H1 (cell line): ENCODE data around the gene H2AZ2. TPM values are rescaled to one million over a fixed set of nuclear protein-coding genes. Genes with fewer than 3 reads are reported as not detected.

ENCODE experiments used
- BRCA1 ChIP-seq: IDR thresholded peaks from 2 replicates; pipeline ENCODE4 v1.6.1; 2012; ENCODE audit warnings: low read depth, low read length, improper control_type of control experiment
- JUND ChIP-seq: IDR thresholded peaks from 2 replicates; pipeline ENCODE4 v1.6.1; 2011; ENCODE audit warnings: mild to moderate bottlenecking, improper control_type of control experiment, low read length
- KDM1A ChIP-seq: fragments of 200-600, 300-600 bp; sonication (generic); IDR thresholded peaks from 2 replicates; pipeline ENCODE4 v1.7.1; 2016; ENCODE audit warnings: mild to moderate bottlenecking, low read length, borderline replicate concordance
- NANOG ChIP-seq: IDR thresholded peaks from 2 replicates; pipeline ENCODE4 v1.6.1; 2011; ENCODE audit warnings: low read length, low read depth, mild to moderate bottlenecking, inconsistent platforms; ENCODE audit not compliant: insufficient read depth, poor library complexity, severe bottlenecking
- PHF8 ChIP-seq: fragments of 200-600 bp; sonication (generic); conservative IDR thresholded peaks from 2 replicates; pipeline ENCODE4 v1.7.1; 2012; ENCODE audit warnings: low read depth, mild to moderate bottlenecking, inconsistent platforms, low read length, moderate library complexity
- SIRT6 ChIP-seq: IDR thresholded peaks from one replicate; pipeline ENCODE4 v1.7.1; 2012; ENCODE audit warnings: low read length, inconsistent platforms
- SP2 ChIP-seq: IDR thresholded peaks from 2 replicates; pipeline ENCODE4 v1.6.1; 2012; ENCODE audit warnings: mild to moderate bottlenecking, low read length, inconsistent platforms
- SP4 ChIP-seq: IDR thresholded peaks from 2 replicates; pipeline ENCODE4 v1.6.1; 2012; ENCODE audit warnings: low read length, inconsistent platforms
- polyA plus RNA-seq, 7 experiments: library from polyadenylated mRNA; depleted of rRNA in 3 of 7; stranded (reverse) in 5 of 7; unstranded in 2 of 7; fragments of >200 nt in 5 of 7; fragments of 200-250 nt in 2 of 7; gene quantifications; 1 replicate in 5 of 7; 2 replicates in 1 of 7; 4 replicates in 1 of 7; pipeline versions ENCODE4 v1.2.1 to v1.2.3, GENCODE V29; 2011 to 2013; ENCODE audit warnings: missing spikeins in 2 of 7, mixed read lengths in 2 of 7
- total RNA-seq: library from RNA; stranded (reverse); fragmentation: NEBNext Ultra II Directional; extraction: Animal tissue kit (Norgen Biotek cat#: 25700); gene quantifications from 2 replicates; pipeline ENCODE4 v1.2.1, GENCODE V29; 2021
- TF ChIP-seq, protein P1 (sequence below): IDR thresholded peaks from 2 replicates; pipeline ENCODE4 v1.6.1; 2012; ENCODE audit warnings: inconsistent platforms
- TF ChIP-seq, protein P2 (sequence below): IDR thresholded peaks from 2 replicates; pipeline ENCODE4 v1.6.1; 2011; ENCODE audit warnings: low read length, improper control_type of control experiment

The H2AZ2 gene
- total and polyA plus RNA-seq, 2 of the 8 experiments (the other 6 are each of a cell fraction or from before 2014, with no cell fraction given), result 168 to 187 TPM

GRCh38 chr7:44881066-44881600 lies 33.2 kb upstream of the H2AZ2 start (continued):
- TF ChIP-seq, protein P1, sequence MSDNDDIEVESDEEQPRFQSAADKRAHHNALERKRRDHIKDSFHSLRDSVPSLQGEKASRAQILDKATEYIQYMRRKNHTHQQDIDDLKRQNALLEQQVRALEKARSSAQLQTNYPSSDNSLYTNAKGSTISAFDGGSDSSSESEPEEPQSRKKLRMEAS, result no peak
- TF ChIP-seq JUND (no peak), SIRT6 (no peak), KDM1A (no peak), BRCA1 (no peak), NANOG (no peak), SP2 (no peak), PHF8 (no peak), SP4 (no peak)
- TF ChIP-seq, protein P2, sequence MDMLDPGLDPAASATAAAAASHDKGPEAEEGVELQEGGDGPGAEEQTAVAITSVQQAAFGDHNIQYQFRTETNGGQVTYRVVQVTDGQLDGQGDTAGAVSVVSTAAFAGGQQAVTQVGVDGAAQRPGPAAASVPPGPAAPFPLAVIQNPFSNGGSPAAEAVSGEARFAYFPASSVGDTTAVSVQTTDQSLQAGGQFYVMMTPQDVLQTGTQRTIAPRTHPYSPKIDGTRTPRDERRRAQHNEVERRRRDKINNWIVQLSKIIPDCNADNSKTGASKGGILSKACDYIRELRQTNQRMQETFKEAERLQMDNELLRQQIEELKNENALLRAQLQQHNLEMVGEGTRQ, result no peak
